Activated B cell treated with CpG ODN at 0.5 μM for 24 hours (primary cell): ENCODE data around the gene TOP3B. TPM values are rescaled to one million over a fixed set of nuclear protein-coding genes. Genes with fewer than 3 reads are reported as not detected.

Experiments
- ATAC-seq: fragments of 200-7000 bp; cut with Tn5 transposase; one replicate; pipeline ENCODE4 v1.10.0; 2021; ENCODE audit warnings: low read depth, mild to moderate bottlenecking, moderate library complexity
- CTCF ChIA-PET: fragments of 350-600 bp; sonication (Branson Sonifier 250); formaldehyde crosslinking; loops from one replicate; lab custom pipeline; 2021; ENCODE audit warnings: antibody characterized with exemption; lab: Charles Lee
- POLR2A ChIA-PET: fragments of 350-600 bp; sonication (Branson Sonifier 250); formaldehyde crosslinking; loops from one replicate; lab custom pipeline; 2021; ENCODE audit warnings: antibody characterized with exemption; lab: Charles Lee
- DNase-seq: peaks from one replicate; pipeline ENCODE4 v3.0.0; 2022
- H3K27ac Mint-ChIP-seq: one replicate; pipeline ENCODE4 v1.8.0; 2020; ENCODE audit warnings: mixed read lengths
- H3K27me3 Mint-ChIP-seq: one replicate; pipeline ENCODE4 v1.8.0; 2021; ENCODE audit warnings: mixed read lengths
- H3K36me3 Mint-ChIP-seq: one replicate; pipeline ENCODE4 v1.8.0; 2021; ENCODE audit warnings: low read depth, mixed read lengths
- H3K4me1 Mint-ChIP-seq: one replicate; pipeline ENCODE4 v1.8.0; 2021; ENCODE audit warnings: mixed read lengths
- H3K4me3 Mint-ChIP-seq: one replicate; pipeline ENCODE4 v1.8.0; 2020; ENCODE audit warnings: mild to moderate bottlenecking, mixed read lengths
- H3K9me3 Mint-ChIP-seq: one replicate; pipeline ENCODE4 v1.8.0; 2020; ENCODE audit warnings: mixed read lengths
- intact Hi-C: fragments of 100-400 bp; cut with micrococcal nuclease; formaldehyde crosslinking; loops from one replicate; pipeline ENCODE4 v1.15.1; 2024
- total RNA-seq: library from RNA; stranded (reverse); gene quantifications from 2 replicates; pipeline ENCODE4 v1.2.3, GENCODE V29; 2022
- TF ChIP-seq, protein P1 (sequence below): fragments of 200-600 bp; IDR thresholded peaks from one replicate; pipeline ENCODE4 v1.8.0; 2022; ENCODE audit warnings: antibody characterized with exemption, mild to moderate bottlenecking

TOP3B gene
- total RNA-seq, 1 donor from 2014 or later = 83.4 TPM

DNA sequence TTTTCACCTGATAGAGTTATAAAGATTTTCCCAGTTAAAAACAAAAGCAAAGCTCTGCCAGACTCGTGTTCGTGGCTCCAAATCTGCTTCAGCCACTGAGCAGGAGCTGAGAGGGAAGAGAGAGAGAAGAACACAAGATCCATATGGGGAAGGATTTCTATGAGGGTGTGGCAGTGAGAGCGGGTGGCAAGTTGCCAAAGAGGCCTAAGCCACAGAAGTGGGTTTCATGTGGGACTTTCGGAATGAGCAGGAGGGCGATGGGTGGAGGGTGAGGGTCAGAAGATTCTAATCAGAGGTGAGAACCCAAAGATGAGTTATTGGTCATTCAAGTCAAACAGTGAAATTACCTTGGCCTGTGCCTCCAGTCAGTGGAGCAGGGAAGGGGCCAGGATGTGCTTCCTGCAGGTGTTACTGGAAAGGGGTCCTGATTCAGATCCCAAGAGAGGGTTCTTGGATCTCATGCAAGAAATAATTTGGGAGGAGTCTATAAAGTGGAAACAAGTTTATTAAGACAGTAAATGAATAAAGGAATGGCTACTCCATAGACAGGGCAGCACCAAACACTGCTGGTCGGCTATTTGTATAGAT lies 40.5 kb upstream of the TOP3B start:
- POLR2A ChIA-PET = no interaction called here
- intact Hi-C loops = no loop called here
- H3K27me3 Mint-ChIP-seq = no peaks in the 10 kb centered on the region
- CTCF ChIA-PET = no interaction called here
- H3K27ac Mint-ChIP-seq = peak overlapping the region; percentile 76
- H3K9me3 Mint-ChIP-seq = no peaks in the 10 kb centered on the region
- no peak for DNase-seq
- H3K4me3 Mint-ChIP-seq = no peak overlapping the region
- TF ChIP-seq, protein P1, sequence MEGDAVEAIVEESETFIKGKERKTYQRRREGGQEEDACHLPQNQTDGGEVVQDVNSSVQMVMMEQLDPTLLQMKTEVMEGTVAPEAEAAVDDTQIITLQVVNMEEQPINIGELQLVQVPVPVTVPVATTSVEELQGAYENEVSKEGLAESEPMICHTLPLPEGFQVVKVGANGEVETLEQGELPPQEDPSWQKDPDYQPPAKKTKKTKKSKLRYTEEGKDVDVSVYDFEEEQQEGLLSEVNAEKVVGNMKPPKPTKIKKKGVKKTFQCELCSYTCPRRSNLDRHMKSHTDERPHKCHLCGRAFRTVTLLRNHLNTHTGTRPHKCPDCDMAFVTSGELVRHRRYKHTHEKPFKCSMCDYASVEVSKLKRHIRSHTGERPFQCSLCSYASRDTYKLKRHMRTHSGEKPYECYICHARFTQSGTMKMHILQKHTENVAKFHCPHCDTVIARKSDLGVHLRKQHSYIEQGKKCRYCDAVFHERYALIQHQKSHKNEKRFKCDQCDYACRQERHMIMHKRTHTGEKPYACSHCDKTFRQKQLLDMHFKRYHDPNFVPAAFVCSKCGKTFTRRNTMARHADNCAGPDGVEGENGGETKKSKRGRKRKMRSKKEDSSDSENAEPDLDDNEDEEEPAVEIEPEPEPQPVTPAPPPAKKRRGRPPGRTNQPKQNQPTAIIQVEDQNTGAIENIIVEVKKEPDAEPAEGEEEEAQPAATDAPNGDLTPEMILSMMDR = no peak
- peaks cover 54% of the 10 kb centered on the region for H3K4me1 Mint-ChIP-seq
- no peak for ATAC-seq
- peaks cover 8% of the 10 kb centered on the region for H3K36me3 Mint-ChIP-seq

- intact Hi-C loops = no loop called here
- no peaks in the 10 kb centered on the region for H3K27me3 Mint-ChIP-seq
- ChIA-PET CTCF (no interaction called here), POLR2A (no interaction called here)
- H3K4me3 Mint-ChIP-seq = no peak overlapping the region
- H3K9me3 Mint-ChIP-seq = no peaks in the 10 kb centered on the region
- DNase-seq = no peak
- peak overlapping the region; percentile 76 for H3K27ac Mint-ChIP-seq
- peaks cover 50% of the 10 kb centered on the region for H3K4me1 Mint-ChIP-seq
- TF ChIP-seq, protein P1 = no peak
- H3K36me3 Mint-ChIP-seq = peaks cover 8% of the 10 kb centered on the region
- ATAC-seq = peak; percentile 18
Measured at GRCh38 chr22:22022255-22022840, 39.8 kb upstream of the TOP3B start.

DNA sequence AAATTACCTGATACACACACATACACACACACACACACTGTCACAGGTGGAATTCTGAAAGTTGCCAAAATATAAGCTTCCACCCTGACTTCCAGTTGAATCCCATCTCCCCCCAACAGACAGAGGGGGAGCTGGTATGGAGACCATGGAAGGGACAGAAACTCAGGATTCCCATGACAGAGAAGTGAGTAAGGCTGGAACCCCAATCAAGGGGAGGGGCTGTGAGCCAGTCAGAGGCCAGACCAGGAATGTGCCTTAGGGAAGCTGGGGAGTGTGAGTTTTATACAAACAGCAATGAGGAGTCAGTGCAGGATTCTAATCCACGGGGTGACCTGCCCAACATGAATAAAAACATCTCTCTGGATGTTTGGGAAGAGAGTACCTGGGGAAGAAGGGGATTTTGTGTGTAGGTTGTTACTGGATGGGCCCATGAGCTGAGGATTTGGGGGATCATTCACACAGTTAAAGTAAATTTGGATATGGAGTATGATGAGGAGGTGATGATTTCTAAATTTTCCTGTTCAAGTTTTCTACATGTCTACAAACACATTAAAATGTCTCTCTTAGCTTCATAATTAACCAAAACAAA lies 38.7 kb upstream of the TOP3B start:
- Mint-ChIP-seq H3K4me1 (peaks cover 41% of the 10 kb centered on the region), H3K27me3 (no peaks in the 10 kb centered on the region), H3K4me3 (no peak overlapping the region), H3K9me3 (no peaks in the 10 kb centered on the region), H3K27ac (peak overlapping the region; percentile 38), H3K36me3 (peaks cover 8% of the 10 kb centered on the region)
- ATAC-seq = no peak
- no peak for DNase-seq
- CTCF ChIA-PET = no interaction called here
- POLR2A ChIA-PET = no interaction called here
- intact Hi-C loops = no loop called here
- TF ChIP-seq, protein P1 = no peak

DNA sequence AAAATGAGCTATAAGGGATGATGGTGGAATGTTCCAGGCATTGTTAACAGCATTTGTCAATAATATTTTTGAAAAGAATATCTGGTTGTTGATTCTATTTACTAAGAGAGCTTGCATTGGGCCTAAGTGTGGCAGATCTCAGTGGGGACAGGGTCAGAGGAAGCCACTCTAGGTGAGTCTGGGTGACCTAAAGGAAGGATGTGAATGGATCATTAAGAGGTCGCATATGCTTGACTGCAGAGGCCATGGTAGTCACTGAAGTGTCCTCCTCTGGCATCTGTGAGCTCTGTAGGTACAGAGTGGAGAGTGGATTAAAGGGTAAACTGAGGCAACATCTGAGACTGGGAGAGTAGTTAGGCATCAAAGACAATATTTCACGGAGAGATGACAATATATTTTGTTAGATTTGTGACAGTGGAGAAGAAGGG lies 37.9 kb upstream of the TOP3B start:
- ChIA-PET POLR2A (no interaction called here), CTCF (interaction anchor here (0.8 kb wide), 1 partner anchor 39 kb away, joined by 4 read pairs; no protein-coding TSS in a partner anchor)
- Mint-ChIP-seq H3K4me1 (peaks cover 33% of the 10 kb centered on the region), H3K9me3 (no peaks in the 10 kb centered on the region), H3K36me3 (peaks cover 8% of the 10 kb centered on the region), H3K27ac (peak overlapping the region; percentile 3), H3K27me3 (no peaks in the 10 kb centered on the region), H3K4me3 (no peak overlapping the region)
- DNase-seq = no peak
- TF ChIP-seq, protein P1 = no peak
- intact Hi-C loops = no loop called here
- no peak for ATAC-seq

- H3K4me3 Mint-ChIP-seq = no peak overlapping the region
- no peaks in the 10 kb centered on the region for H3K27me3 Mint-ChIP-seq
- ChIA-PET POLR2A (no interaction called here), CTCF (interaction anchor here (0.8 kb wide), 1 partner anchor 40 kb away, joined by 4 read pairs; no protein-coding TSS in a partner anchor)
- intact Hi-C loops = no loop called here
- ATAC-seq = no peak
- H3K27ac Mint-ChIP-seq = peak overlapping the region; percentile 3
- H3K4me1 Mint-ChIP-seq = peaks cover 27% of the 10 kb centered on the region
- TF ChIP-seq, protein P1 = no peak
- H3K36me3 Mint-ChIP-seq = peaks cover 8% of the 10 kb centered on the region
- DNase-seq = no peak
- no peaks in the 10 kb centered on the region for H3K9me3 Mint-ChIP-seq
Measured at GRCh38 chr22:22019659-22020424, 37.3 kb upstream of the TOP3B start.
